Cerebellar nuclear complex (tissue), 1 donor: ENCODE results near the gene ANKRD62.

Source experiments
- DNase-seq, 2 experiments: peaks; one replicate each; lab custom pipeline; 2025; lab: John Stamatoyannopoulos, UW

ANKRD62 gene

GRCh38 chr18:12093520-12094257, at the start of gene ANKRD62:
ANKRD62 (plus strand) TSS chr18:12093843; CDS start chr18:12094018, 175 bp downstream.
- no peak for DNase-seq

GRCh38 chr18:12044591-12044990, 49.1 kb upstream of the ANKRD62 start:
- no peak for DNase-seq

DNA sequence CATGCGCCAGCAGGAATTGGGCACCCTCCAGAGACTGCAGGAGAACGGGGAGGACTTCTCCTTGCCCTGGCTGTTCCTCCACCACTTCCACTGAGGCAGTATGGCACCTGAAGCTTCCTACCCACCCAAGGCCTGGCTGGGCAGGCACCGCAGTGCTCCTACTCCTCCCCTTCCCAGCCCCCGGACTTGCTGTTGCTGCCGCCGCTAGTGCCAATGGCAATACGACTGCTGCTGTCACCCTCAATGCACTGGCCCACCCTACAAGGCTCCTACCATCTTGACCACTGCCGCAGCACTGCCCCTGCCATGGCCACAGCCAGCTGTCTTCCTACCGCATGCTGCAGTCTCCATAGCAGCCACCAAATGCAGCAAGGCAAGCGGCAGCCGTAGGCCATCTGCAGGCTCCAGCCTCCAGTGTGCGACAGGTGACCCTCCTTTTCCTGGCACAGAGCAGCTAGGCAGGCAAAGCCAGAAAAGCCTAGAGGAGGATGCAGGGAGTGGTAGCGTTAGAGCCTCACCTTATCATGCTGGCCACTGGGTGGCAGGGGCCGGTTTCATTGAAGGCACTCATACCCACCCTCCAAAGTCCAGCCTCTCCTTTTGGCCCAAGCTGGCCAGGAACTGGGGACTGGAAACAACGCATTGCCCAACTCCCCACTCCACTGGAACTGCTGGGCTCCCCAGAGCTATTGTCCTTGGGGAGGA, 47.4 kb upstream of the ANKRD62 start:
- no peak for DNase-seq

DNA sequence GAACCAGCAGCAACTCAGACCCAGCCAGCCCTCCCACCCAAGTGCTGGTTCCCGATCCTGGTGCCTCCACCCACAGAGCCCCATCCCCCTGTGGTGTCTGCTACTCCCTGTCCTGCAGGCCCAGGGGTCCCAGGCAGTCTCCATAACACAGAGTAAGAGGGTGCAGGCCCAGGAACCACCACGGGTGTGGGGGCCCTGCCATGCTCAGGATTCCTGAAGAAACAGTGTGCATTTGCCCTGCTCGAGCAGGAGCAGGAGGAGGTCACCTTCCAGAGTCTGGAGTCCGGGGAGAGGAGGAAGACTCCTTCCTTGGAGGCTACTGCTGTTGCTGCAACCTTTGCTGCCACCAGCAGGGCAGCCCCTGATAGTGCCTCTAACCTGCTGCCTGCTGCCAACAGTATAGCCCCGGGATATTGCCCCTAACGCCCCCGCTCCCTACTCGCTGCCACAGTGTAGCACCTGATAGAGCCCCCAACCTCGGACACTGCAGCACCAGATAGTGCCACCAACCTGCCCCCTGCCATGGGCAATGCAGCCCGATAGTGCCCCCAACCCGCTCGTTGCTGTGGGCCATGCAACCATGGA, 46.8 kb upstream of the ANKRD62 start:
- no peak for DNase-seq

GRCh38 chr18:12048010-12048826, 45.4 kb upstream of the ANKRD62 start:
- no peak for DNase-seq

GRCh38 chr18:12048827-12049175, 44.8 kb upstream of the ANKRD62 start:
- DNase-seq, result no peak

DNA sequence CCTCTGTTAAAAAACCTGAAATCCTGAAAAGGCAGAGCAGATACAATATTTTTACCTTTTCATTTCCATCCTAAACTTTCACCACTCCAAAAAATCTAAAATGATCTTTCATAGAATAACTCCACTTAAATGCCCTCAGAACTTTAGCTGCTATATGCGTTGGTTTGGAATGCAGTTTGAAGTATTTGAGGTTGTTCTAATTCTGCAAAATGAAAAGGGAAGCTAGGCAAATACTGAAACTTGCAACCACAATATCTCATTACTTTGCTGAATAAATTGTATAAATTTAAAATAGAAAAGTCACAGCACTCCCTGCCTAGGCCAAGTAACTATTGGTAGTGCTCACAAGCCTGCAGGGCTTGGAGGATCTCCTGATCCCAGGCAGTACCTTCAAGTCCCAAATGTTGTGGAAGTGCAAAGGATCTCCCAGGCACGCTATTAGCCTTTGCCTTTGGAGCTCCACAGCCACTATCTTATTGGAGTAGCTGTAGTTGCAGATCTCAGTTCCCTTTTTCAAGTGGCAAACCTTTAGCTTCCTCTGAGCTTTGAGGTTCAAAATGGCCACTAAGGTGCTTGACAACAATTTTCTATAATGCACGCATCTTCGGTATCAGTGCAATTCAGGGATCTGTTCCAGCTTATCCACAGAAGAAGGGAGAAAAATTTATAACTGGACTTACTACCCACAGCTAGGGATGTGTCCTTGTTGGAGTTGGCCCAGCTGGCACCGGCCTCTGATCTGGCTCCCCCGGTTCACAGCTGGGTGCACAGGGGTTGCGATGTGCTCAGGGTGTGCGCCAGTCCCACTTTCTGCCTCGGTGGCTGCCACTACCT, 43.4 kb upstream of the ANKRD62 start:
- no peak for DNase-seq

GRCh38 chr18:12052866-12053265, 40.8 kb upstream of the ANKRD62 start:
- DNase-seq, result no peak

DNA sequence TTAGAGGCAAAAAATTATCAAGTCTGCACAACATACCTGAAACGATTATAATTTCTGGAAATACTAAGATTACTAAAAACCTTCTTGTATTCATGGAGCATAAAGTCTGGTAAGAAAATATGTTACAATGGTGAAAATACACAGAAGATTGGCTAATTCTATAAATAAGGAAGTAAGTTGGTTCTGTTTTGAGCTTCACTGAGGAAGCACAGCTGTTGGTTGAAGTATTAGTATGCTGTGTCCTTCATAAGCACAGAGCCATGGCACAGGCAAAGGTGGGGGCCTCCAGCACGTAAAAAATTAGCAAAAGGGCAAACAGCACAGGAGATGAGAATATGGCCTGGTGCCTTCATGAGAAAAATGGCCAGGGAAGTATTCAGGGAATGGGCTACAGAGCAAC, 40.4 kb upstream of the ANKRD62 start:
- no peak for DNase-seq

DNA sequence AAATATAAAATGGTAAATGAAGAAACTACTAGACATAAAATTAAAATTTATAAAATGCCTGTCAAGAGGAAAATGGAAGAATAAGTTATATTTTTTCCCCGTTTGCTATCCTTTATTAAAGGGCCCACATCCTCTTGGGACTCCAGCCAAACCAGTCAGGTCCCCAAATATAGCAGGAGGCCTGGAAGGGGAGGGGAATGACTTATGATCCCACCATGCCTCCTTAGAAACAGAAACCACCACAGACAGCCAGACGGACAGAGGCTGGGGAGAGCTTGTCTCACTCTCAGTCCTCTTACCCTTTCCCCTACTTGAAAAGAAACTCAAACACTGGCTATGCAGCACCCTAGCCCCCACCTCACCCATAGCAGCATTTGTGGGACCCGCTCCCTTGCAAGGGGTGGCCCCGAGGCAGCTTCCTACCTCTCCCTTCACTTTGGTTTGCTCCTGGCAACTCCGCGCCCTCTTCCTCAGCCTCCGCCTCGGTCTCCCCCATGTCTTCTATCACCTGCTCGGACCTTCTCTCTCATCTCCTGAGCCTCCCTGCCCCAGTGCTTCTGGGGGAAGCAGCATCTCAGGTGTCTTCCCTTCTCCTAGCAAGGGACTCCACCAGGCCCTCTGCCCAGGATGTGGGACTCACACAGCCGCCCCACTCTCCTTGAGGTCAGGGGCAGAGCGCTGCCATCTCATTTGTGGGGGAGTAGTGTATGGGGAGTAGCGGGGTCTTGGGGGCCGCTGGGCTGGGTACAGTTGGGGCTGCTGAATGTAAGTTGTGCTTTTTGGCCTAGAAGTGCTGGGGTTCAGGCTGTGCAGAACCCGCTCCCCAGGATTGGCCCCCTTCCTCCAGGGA, 37.4 kb upstream of the ANKRD62 start:
- no peak for DNase-seq

DNA sequence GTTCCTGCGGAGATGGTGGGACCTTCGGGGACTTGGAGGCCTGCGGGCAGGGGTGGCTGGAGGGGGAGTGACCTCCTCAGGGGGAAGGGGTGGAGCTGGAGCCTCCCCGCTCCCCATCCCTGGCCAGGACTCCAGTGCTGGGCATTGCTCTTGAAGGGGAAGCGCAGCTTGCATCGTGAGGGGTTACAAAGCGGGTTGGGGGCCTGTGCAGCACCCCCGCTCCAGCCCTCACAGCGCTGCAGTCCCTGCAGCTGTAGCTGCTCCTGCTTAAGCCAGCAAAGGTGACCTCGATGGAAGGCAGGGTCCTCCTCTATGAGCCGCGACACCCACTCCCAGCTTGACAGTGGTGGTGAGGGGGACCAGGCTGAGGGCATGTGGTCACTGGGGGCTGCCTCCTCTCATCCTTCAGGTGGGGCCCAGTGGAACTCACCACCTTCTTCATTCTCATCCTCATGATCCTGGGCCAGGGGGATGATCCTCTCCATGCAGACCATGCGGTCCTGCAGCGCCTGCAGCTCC, 36.7 kb upstream of the ANKRD62 start:
- DNase-seq, result no peak

GRCh38 chr18:12057419-12058039, 36.1 kb upstream of the ANKRD62 start:
- no peak for DNase-seq

- DNase-seq, result no peak
These were observed 34.1 kb upstream of the ANKRD62 start for GRCh38 chr18:12059334-12060181.

DNA sequence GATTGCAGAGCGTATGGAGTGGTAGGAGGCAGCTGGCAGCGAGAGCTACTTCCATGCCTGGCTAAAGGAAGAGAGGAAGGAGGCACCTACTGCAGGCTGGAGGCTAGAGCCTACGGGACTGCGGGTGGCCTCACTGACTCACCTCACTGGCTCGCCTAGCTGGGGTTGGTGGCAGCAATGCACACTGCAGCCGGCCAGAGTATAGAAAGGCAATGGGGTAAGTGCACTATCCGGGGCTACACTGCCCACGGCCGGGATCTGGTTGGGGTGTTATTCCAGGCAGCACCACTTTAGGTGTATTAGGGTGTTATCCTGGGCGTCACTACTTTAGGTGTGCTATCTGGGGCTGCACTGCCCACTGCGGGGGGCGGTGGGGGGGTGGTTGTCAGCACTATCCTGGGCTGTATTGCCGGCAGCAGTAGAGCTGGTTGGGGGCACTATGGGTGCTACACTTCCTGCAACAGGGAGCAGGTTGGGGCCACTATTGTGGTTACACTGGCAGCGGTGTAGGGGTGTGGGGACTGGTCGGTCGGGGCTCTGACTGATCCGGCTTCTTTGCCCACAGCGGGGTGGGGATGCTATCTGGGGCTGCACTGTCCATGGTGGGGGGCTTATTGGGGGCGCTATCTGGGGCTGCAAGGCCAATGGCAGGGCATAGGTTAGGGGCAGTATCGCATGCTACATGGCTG, 33.3 kb upstream of the ANKRD62 start:
- no peak for DNase-seq

- no peak for DNase-seq
These were observed 32.0 kb upstream of the ANKRD62 start for GRCh38 chr18:12061685-12062084.

DNA sequence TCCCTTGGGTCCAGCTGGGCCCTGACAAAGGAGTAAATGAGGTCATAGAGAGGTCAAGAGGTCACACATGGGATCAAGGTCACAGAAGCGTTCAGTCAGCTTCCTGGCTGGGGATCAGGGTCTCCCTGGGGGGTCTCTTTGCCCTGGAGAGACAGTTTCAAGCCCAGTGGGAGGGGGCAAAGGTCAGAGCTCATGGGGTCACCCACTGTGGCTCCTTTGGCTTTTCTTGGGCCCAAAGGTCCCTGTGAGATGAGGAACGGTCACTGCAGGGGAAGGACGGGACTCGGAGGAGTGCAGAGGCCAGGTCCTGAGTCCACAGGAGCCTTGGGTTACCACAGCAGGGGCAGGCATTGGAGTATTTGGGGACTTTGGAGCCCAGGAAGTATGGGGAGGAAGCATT, 30.7 kb upstream of the ANKRD62 start:
- no peak for DNase-seq

DNA sequence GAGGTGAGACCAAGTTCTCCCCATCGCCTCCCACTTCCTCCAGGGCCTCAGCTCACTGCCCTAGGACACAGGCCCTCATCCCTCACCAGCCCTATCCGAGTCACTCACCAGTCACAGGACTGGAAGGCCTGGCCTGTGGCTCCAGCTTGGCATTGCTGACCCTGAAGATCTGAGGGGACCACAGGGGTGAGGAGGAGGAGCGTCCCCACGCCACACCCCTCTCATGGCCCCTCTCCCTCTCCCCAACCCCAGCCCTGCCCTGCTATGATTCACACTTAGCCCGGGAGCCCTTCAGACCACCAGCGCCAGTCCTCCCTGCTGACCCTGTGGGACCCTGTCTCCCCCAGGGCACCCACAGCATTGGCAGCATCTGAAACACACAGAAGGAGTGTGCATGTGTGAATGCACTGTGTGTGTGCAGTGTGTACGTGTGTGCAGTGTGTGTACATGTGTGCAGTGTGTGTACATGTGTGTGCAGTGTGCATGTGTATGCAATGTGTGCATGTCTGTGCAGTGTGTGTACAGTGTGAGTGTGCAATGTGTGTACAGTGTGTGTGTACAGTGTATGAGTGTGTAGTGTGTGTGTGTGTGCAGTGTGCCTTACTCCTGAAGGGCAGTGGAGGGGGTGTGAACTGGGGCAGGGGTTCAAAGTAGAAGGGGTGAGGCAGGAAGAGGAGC, 29.4 kb upstream of the ANKRD62 start:
- no peak for DNase-seq

DNA sequence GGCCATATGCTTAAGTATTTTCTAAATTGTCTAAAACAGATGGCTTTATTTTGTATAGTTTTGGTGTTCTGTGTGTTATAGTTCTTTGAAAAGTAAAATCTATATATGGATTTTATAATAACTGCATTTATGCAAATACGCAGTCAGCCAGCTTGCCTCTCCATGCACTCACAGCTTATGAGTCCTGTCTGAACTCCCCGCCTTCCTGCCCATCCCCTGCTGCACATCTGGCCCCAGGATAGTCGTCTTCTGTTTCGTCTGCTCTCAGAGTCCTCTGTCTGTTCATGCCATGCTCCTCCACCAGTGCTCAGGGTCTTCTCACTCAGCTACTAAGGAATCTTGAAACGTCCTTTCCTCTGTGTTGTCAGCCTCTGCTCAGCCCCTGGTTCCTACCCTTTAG, 28.2 kb upstream of the ANKRD62 start:
- no peak for DNase-seq
